NCI-H69 (cell line): ENCODE data around the gene PRODH.
"Not testable (repeated sequence)": the region's sequence is repeated elsewhere in the genome, so short reads cannot be mapped to it uniquely, and the experiment has no call there.

Experiments used
- DNase-seq: peaks from one replicate; lab custom pipeline; 2025; lab: John Stamatoyannopoulos, UW

PRODH gene

DNA sequence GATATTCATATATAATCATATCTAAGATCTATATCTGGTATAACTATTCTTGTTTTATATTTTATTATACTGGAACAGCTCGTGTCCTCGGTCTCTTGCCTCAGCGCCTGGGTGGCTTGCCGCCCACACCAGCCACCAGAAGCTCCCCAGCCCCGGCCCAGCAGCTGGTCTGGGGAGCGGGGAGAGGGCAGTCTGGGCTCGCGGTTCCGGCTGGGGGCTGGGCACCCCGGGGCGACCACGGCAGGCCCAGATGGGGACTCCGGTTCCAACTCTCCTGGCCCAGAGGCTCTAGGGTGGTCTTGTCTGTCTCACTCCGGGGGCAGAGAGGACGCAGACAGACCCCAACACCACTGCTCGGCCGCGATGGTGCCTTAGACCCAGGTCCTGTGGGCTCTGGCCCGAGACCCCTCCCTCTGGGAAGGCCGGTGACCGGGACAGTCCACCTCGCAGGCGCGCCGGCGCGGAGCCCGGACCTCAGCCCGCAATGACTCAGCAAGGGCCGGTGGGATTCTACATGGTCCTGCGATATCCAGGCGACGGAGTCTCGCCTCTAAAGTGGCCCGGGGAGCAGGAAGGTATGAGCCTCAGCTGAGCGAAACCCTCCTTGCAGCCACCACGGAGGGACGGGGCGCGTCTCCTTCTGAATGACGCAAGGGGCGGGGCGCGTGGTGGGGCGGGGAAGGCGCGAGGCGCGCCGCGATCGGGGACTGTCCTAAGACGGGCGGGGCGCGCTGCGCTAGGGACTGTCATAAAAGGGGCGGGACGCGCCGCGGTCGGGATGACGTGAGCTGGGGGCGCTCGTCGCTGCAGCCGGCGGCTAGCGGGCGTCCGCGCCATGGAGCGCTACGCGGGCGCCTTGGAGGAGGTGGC is 30.3 kb downstream of the PRODH start, which contains the start of gene DGCR6:
Gene DGCR6 (plus strand): TSS at position 781 of the 870 bp plus-strand sequence. CDS start 55 bp downstream, at position 836.
- DNase-seq: no peak

DNA sequence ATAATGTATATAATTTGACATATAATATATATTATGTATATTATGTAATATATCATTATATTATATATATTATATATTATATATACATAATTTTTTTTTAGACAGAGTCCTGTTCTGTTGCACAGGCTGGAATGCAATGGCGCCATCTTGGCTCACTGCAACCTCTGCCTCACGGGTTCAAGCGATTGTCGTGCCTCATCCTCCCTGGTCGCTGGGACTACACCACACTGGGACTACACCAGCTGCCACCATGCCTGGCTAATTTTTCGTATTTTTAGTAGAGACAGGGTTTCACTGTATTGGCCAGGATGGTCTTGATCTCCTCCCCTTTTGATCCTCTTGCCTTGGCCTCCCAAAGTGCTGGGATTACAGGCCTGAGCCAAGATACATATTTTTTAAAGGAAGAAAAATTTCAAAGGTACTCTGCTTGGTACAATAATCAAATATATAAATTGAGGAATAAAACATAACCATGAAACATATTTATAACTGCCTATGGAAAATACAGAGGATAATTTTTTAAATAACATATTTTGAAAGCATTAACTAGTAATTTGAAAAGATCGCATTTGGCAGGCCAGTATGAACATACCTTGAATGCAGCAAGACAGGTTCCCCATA is 39.9 kb downstream of the PRODH start:
- DNase-seq: not testable (repeated sequence)

DNA sequence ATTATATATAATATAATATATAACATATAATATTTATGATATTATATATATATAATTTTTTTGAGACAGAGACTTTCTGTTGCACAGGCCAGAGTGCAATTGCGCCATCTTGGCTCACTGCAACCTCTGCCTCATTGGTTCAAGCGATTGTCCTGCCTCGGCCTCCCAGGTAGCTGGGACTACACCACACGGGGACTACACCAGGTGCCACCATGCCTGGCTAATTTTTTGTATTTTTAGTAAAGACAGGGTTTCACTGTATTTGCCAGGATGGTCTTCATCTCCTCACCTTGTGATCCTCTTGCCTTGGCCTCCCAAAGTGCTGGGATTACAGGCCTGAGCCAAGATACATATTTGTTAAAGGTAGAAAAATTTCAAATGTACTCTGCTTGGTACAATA is 42.3 kb downstream of the PRODH start:
- not testable (repeated sequence) for DNase-seq

DNA sequence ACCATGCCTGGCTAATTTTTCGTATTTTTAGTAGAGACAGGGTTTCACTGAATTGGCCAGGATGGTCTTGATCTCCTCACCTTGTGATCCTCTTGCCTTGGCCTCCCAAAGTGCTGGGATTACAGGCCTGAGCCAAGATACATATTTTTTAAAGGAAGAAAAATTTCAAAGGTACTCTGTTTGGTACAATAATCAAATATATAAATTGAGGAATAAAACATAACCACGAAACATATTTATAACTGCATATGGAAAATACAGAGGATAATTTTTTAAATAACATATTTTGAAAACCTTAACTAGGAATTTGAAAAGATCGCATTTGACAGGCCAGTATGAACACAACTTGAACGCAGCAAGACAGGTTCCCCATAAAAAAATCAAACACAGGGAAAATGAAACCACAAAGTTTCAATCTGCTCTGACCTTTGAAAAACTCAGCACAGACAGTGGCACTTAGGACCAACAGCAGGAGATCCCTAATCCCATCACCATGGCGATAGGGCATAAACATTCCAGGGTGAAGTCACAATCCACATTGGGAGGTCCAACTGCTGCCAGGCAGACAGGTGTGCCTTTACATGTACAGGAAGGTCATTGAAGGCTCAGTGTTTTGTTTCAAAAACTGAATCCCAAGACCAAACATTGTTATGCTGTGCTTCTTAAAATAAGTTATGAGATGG is 45.4 kb downstream of the PRODH start:
- DNase-seq: not testable (repeated sequence)

DNA sequence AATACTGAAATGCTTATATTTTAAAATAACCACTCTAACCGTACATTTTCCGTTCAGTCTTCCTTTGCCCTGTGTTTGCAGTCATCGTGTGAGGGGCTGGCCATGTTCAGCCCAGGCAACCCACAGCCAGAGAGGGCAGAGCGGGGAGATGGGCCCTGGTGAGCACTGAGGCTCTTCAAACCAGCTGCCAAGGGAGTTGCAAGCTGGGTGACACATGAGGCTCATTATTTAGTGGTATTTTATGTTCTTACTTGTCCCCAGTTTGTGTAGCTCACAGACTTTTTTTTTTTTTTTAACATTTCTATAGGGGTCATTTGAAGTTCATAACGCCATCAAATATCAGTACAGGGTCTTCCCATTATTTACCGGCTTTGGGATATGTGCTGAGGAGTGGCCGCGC is 48.0 kb downstream of the PRODH start:
- DNase-seq: no peak

DNA sequence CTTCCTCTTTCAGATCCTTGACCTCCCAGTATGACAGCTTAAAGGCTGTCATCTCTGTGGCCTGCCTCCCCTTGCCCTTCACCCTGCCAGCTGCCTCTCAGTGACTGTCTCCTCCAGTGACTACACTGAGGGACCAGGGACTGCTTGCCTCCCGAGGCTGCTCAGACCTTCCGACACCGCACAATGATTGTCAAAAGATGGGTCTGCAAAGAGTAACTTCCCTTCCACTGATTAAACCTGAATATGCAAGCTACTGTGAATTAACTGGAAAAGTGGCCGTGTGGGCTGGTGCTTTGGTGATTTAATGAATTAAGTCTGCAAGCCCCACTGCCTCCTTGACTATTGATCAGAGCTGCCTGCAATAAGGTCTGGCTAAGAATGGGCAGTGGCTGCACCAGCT is 51.6 kb downstream of the PRODH start:
- DNase-seq: not testable (repeated sequence)

DNA sequence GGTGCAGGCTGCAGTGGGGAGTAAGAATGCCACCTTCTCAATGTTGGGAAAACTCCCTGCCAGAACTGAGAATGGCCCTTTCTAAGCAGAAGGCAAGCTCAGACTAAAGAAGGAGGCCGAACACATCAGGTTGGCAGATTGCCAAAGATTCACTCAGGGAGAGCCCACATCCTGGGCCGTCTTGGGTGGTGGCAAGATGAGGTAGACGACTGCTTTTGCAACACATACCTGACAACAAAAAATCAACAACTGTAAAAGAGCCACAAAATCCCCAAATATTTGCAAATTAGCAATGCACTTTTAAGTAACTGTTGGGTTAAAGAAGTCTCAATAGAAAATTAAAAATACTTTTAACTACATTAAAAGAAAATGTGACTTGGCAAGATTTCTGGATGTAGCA is 54.8 kb downstream of the PRODH start:
- not testable (repeated sequence) for DNase-seq
